WI38 (cell line): Measurements from ENCODE around the gene FNTB.

Experiments
- H3K4me3 ChIP-seq: 2 replicates; pipeline ENCODE4 v1.5.1; 2011; ENCODE audit warnings: low read depth, mild to moderate bottlenecking, control low read depth, low read length
- TF ChIP-seq, protein P1 (sequence below): IDR thresholded peaks from 2 replicates; pipeline ENCODE4 v1.5.1; 2012; ENCODE audit warnings: low read depth, mild to moderate bottlenecking, control low read depth, low read length

Gene FNTB

GRCh38 chr14:65041434-65041915 lies 54.8 kb downstream of the FNTB start:
- TF ChIP-seq, protein P1, sequence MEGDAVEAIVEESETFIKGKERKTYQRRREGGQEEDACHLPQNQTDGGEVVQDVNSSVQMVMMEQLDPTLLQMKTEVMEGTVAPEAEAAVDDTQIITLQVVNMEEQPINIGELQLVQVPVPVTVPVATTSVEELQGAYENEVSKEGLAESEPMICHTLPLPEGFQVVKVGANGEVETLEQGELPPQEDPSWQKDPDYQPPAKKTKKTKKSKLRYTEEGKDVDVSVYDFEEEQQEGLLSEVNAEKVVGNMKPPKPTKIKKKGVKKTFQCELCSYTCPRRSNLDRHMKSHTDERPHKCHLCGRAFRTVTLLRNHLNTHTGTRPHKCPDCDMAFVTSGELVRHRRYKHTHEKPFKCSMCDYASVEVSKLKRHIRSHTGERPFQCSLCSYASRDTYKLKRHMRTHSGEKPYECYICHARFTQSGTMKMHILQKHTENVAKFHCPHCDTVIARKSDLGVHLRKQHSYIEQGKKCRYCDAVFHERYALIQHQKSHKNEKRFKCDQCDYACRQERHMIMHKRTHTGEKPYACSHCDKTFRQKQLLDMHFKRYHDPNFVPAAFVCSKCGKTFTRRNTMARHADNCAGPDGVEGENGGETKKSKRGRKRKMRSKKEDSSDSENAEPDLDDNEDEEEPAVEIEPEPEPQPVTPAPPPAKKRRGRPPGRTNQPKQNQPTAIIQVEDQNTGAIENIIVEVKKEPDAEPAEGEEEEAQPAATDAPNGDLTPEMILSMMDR: no peak
- H3K4me3 ChIP-seq: no peak overlapping the region

DNA sequence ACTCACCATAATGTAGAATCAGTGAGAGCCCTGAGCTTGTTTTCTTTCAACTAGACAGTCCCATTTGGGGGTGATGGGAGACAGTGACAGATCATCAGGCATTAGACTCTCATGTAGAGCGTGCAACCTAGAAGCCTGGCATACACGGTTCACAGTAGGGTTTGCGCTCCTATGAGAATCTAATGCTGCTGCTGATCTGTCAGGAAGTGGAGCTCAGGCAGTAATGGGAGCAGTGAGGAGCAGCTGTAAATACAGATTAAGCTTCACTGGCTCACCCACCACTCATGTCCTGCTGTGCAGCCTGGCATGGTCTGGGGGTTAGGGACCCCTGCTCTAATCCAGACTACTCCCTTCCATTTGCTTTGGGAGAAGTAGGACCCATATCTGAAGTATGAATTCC lies 55.6 kb downstream of the FNTB start:
- TF ChIP-seq, protein P1: no peak
- H3K4me3 ChIP-seq: no peak overlapping the region

GRCh38 chr14:65042731-65043372 lies 56.2 kb downstream of the FNTB start:
- no peak overlapping the region for H3K4me3 ChIP-seq

GRCh38 chr14:65043893-65044595 lies 57.3 kb downstream of the FNTB start:
- no peak overlapping the region for H3K4me3 ChIP-seq
- TF ChIP-seq, protein P1: no peak

More at GRCh38 chr14:65042731-65043372, 56.2 kb downstream of the FNTB start:
- TF ChIP-seq, protein P1: no peak

- H3K4me3 ChIP-seq: no peak overlapping the region
- TF ChIP-seq, protein P1: no peak
Observed at GRCh38 chr14:65044596-65044959, 57.9 kb downstream of the FNTB start.

DNA sequence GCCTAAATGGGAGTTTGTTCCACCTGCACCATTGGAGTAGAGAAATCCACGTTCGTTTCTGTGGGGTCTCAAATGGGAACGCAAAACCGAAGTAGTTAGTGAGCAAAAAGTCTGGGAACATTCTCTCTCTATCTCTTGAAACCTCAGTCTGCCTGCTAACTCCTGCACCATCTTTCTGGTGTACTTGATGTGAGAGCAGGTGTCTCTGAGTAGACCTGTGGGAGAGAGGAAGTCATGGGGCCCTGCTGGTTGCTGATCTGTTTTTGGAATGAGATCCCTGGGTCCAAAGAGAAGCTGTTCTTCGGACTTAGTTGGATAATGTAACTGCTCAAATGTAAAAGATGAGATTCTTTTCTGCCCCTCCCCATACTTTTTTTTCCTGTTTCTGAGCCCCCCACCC lies 58.3 kb downstream of the FNTB start:
- TF ChIP-seq, protein P1: no peak
- H3K4me3 ChIP-seq: no peak overlapping the region

- TF ChIP-seq, protein P1: no peak
- H3K4me3 ChIP-seq: no peak overlapping the region
Observed at GRCh38 chr14:65045709-65046108, 59.0 kb downstream of the FNTB start.
